ENCODE measurements around the gene COL4A3. TPM values are rescaled to one million over a fixed set of nuclear protein-coding genes. Genes with fewer than 3 reads are reported as not detected.

Gene COL4A3
- 1.3 and 4.7 TPM in 2 replicates for polyA plus RNA-seq

GRCh38 chr2:227163998-227164762, at the start of gene COL4A3, which contains the start of gene COL4A4:
COL4A3 (plus strand) TSS chr2:227164624; CDS start chr2:227164727, 103 bp downstream.
COL4A4 (minus strand) TSS chr2:227164205; CDS start chr2:227147483, 16,722 bp downstream.

GRCh38 chr2:227324995-227325838, 160.8 kb downstream of the COL4A3 start, which contains the start of gene MFF:
MFF (plus strand) TSS chr2:227325251; CDS start chr2:227330666, 5,415 bp downstream.

Other genes starting within 250 kb of the COL4A3 start
- gene COL4A4, start 419 bp upstream of the COL4A3 start, polyA plus RNA-seq, result 0.67 and 0.86 TPM in 2 replicates
- gene MFF, start 160.6 kb downstream of the COL4A3 start, polyA plus RNA-seq, result 107 and 133 TPM in 2 replicates
- 0.55 and 0.74 TPM in 2 replicates for gene TM4SF20, start 214.7 kb downstream of the COL4A3 start, polyA plus RNA-seq
- gene SCYGR1, start 223.3 kb downstream of the COL4A3 start, polyA plus RNA-seq, result not detected in 2 replicates

All from Purkinje cell (primary cell).